Testis (tissue), 3 donors: ENCODE measurements around the gene SORT1. TPM values are rescaled to one million over a fixed set of nuclear protein-coding genes. Genes with fewer than 3 reads are reported as not detected.

Experiments used
- DNase-seq: peaks from one replicate; pipeline ENCODE4 v3.0.0-alpha.2; 2019
- H3K27ac ChIP-seq, 2 donors: fragments of 200-600 bp; sonication (generic); one replicate each; pipeline ENCODE4 v1.5.1; 2019
- H3K27me3 ChIP-seq: fragments of 200-600 bp; sonication (generic); one replicate; pipeline ENCODE4 v1.5.1; 2019
- H3K36me3 ChIP-seq: fragments of 200-600 bp; sonication (generic); one replicate; pipeline ENCODE4 v1.5.1; 2017; ENCODE audit warnings: low read depth; ENCODE audit errors: missing control alignments
- H3K4me1 ChIP-seq: fragments of 200-600 bp; sonication (generic); one replicate; pipeline ENCODE4 v1.5.1; 2019
- H3K4me3 ChIP-seq, 2 donors: fragments of 200-600 bp; sonication (generic); one replicate each; pipeline ENCODE4 v1.5.1; 2017 to 2019
- H3K9me3 ChIP-seq: fragments of 200-600 bp; sonication (generic); one replicate; pipeline ENCODE4 v1.5.1; 2017
- CTCF ChIP-seq, 3 experiments: fragments of 450-650 bp in 2 of 3; fragments of 200-600 bp in 1 of 3; sonication (generic) in 1 of 3; IDR thresholded peaks; one replicate each; pipeline ENCODE4 v1.5.1; 2016 to 2019; ENCODE audit warnings: antibody characterized with exemption in 3 of 3, mild to moderate bottlenecking in 2 of 3, moderate library complexity in 1 of 3
- POLR2A ChIP-seq: fragments of 450-650 bp; IDR thresholded peaks from one replicate; pipeline ENCODE4 v1.6.1; 2017; ENCODE audit warnings: antibody characterized with exemption, mild to moderate bottlenecking, moderate library complexity
- WGBS, 2 donors: methylation state at CpG; one replicate each; pipeline ENCODE4 v1.1.5; 2018; 5-methylcytosine and 5-hydroxymethylcytosine counted together
- intact Hi-C: fragments of 100-400 bp; cut with DNase I; formaldehyde crosslinking; loops from one replicate; pipeline ENCODE4 v1.15.1; 2023; ENCODE audit warnings: low total_unique reads
- polyA plus RNA-seq: library from polyadenylated mRNA; stranded (reverse); fragments of 350-450 nt; fragmentation: Illumina TruSeq; extraction: RNeasy Lipid Tissue Mini Kit (QIAGEN cat#74804); gene quantifications from one replicate; pipeline ENCODE4 v1.2.3, GENCODE V29; 2014; ENCODE audit warnings: low read depth, low replicate concordance; ENCODE audit not compliant: insufficient read depth
- total RNA-seq, 2 donors: library from RNA; depleted of rRNA; stranded (reverse); fragments of >200 nt; gene quantifications; one replicate each; pipeline ENCODE4 v1.2.3, GENCODE V29; 2016

Gene SORT1
- total and polyA plus RNA-seq, 3 donors from 2014 or later, result 110 to 212 (median 174) TPM

GRCh38 chr1:109269212-109269980 is 128.3 kb downstream of the SORT1 start:
- DNase-seq, result no peak
- Histone ChIP-seq H3K36me3 (no peaks in the 10 kb centered on the region), H3K4me1 (peaks cover 23% of the 10 kb centered on the region), H3K4me3 (no peak overlapping the region), H3K27ac (no peak overlapping the region), H3K9me3 (no peaks in the 10 kb centered on the region), H3K27me3 (no peaks in the 10 kb centered on the region)
- WGBS, 2 donors, result 91 to 95% methylated on average over 7 to 32 of the region's 33 CpGs
- TF ChIP-seq POLR2A, result no peak
- intact Hi-C loops, result no loop called here

- H3K27me3 ChIP-seq, result no peaks in the 10 kb centered on the region
- no peak for DNase-seq
- no peak overlapping the region for H3K4me3 ChIP-seq
- H3K9me3 ChIP-seq, result no peaks in the 10 kb centered on the region
- WGBS, 2 donors, result 96 to 98% methylated on average over 7 to 29 of the region's 29 CpGs
- TF ChIP-seq CTCF (IDR thresholded peaks at IDR 0.05) (no peak), POLR2A (no peak)
- peaks cover 18% of the 10 kb centered on the region for H3K4me1 ChIP-seq
- H3K27ac ChIP-seq, result no peak overlapping the region
- intact Hi-C loops, result no loop called here
- no peaks in the 10 kb centered on the region for H3K36me3 ChIP-seq
Measured at GRCh38 chr1:109268431-109269211, 129.1 kb downstream of the SORT1 start.

GRCh38 chr1:109267743-109268300 is 129.9 kb downstream of the SORT1 start:
- H3K27me3 ChIP-seq, result no peaks in the 10 kb centered on the region

GRCh38 chr1:109266965-109267364 is 130.8 kb downstream of the SORT1 start:
- H3K36me3 ChIP-seq, result no peaks in the 10 kb centered on the region
- H3K27ac ChIP-seq, result no peak overlapping the region
- peaks cover 7% of the 10 kb centered on the region for H3K4me1 ChIP-seq
- 84 to 88% methylated on average over 11 of the region's 11 CpGs for WGBS, 2 donors
- intact Hi-C loops, result no loop called here
- no peaks in the 10 kb centered on the region for H3K27me3 ChIP-seq
- no peak for TF ChIP-seq CTCF (IDR thresholded peaks at IDR 0.05)
- no peak for TF ChIP-seq POLR2A
- H3K4me3 ChIP-seq, result no peak overlapping the region
- no peak for DNase-seq
- H3K9me3 ChIP-seq, result no peaks in the 10 kb centered on the region

More at GRCh38 chr1:109267743-109268300, 129.9 kb downstream of the SORT1 start:
- no peaks in the 10 kb centered on the region for H3K9me3 ChIP-seq
- no peak for DNase-seq
- no peak overlapping the region for H3K27ac ChIP-seq
- intact Hi-C loops, result no loop called here
- 93 to 97% methylated on average over 6 to 17 of the region's 17 CpGs for WGBS, 2 donors
- H3K4me3 ChIP-seq, result no peak overlapping the region
- H3K4me1 ChIP-seq, result peaks cover 16% of the 10 kb centered on the region
- TF ChIP-seq CTCF (IDR thresholded peaks at IDR 0.05) (no peak), POLR2A (no peak)
- H3K36me3 ChIP-seq, result no peaks in the 10 kb centered on the region

GRCh38 chr1:109265741-109266330 is 131.9 kb downstream of the SORT1 start:
- H3K4me3 ChIP-seq, result no peak overlapping the region
- no peaks in the 10 kb centered on the region for H3K4me1 ChIP-seq
- TF ChIP-seq POLR2A (no peak), CTCF (IDR thresholded peaks at IDR 0.05) (no peak)
- no peak overlapping the region for H3K27ac ChIP-seq
- intact Hi-C loops, result no loop called here
- 96 to 100% methylated on average over 4 to 13 of the region's 13 CpGs for WGBS, 2 donors
- DNase-seq, result no peak
- no peaks in the 10 kb centered on the region for H3K9me3 ChIP-seq
- H3K36me3 ChIP-seq, result no peaks in the 10 kb centered on the region
- no peaks in the 10 kb centered on the region for H3K27me3 ChIP-seq
